Inferior parietal cortex (tissue), 1 donor: Measurements from ENCODE around the gene CASD1.

Source experiments
- DNase-seq: peaks from one replicate; pipeline ENCODE4 v3.0.0-alpha.2; 2016; ENCODE audit errors: extremely low spot score

Gene CASD1

DNA sequence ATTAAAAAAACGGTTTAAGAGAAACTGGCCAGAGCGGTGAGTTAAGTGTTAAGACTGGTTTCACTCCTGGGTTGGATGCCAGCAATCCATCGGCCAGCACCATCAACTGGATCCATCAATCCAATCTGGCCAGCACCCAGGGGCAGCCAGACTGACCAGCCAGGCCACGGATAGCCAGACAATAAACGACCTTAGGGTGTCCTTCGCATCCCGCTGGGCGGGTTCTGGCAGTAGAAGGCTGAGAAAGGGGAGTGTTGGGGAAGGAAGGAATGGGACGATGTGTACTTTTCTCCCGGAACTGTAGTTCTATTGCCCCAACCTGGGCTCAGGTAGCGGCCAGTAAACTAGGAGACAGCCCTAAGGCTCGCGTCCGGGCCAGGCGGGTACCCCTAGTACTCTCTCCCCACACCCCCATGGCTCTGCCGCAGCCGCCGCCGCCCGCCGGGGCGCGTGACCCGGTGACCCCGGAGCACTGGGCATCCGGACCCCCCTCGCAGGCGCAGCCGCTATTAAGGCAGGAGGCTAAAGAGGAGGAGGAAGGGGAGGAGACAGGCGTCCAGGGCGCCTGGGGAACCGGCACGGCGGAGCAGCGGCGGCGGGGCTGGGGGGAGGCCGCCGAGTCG is at the start of gene CASD1:
Gene CASD1 (plus strand): TSS at position 546 of the 623 bp plus-strand sequence. CDS start 276 bp downstream, outside the sequence.
- DNase-seq = peak; percentile 49

DNA sequence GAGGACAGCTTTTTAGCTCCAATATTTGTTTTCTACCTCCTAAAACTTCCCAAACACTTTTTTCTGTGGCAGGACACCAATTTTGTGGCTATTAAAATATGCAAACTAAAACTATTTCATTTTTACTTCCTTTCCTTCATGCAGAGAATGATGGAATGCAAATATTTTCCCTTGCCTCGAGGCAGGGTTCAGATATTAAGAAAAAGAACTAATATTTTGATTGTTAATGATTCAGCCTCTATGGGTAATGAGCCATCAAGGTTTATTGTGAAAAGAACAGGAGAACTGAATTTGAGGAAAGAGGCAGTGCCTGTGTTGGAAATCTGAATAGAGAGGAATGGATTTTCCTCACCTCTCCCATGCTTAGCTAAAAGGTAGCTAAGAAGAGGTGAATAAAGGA is 43.1 kb upstream of the CASD1 start:
- DNase-seq = no peak

DNA sequence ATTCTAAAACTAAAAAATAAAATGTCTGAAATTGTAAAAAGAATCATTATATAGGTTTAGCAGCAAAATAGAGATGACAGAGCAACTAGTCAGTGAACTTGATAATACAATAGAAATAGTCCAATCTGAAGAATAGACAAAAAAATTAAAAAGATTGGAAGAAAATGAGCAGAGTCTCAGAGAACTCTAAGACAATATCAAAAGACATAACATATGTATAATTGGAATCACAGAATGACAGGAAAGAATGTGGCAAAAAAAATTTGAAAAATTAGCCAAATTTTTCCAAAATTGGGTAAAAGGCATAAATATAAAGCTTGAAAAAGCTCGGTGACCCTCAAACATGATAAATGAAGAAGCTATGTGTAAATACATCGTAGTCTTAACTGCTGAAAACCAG is 38.0 kb upstream of the CASD1 start:
- DNase-seq = no peak

DNA sequence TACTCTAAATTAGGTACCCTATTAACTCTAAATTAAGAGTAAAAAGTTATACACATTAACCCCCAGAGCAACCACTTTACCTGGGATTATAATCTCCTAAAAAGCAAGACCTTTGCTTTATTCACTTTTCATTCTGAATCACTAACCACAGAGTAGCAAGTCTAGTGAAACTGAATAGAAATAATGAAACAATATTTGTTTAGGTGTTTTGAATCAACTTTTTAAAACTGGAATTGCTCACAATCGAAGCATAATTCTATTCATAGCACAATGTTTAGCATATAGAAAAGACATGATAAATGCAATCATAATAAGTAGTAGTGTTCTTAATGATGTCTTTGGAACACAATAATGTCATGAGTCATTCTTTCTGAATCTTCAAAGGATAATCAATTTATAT is 37.0 kb upstream of the CASD1 start:
- no peak for DNase-seq

DNA sequence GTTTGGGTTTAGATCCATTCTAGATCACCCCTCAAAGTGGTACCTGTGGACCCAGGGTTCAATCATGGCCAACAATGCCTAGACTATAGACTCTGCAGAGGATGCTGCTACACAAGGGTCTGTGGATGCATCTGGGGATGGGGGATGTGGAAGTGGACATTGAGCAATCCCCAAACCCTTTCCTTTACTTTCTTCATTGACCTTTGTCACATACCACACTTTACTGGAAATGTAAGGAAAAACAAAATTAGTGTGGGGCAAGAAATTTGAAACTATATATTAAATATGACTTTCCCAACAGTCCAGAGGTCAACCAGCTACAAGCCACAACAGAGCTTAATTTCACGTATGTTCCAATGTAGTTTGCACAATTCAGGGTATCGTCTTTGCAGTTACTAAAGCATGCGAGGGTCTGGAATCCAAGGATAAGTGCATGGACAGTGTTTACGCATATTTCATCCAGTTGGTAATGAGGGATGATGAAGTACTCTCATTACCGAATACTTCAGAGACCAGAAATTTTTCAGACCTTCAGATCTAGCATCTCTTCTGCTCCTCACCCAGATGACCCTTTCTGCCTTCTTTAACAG is 33.3 kb upstream of the CASD1 start:
- no peak for DNase-seq

DNA sequence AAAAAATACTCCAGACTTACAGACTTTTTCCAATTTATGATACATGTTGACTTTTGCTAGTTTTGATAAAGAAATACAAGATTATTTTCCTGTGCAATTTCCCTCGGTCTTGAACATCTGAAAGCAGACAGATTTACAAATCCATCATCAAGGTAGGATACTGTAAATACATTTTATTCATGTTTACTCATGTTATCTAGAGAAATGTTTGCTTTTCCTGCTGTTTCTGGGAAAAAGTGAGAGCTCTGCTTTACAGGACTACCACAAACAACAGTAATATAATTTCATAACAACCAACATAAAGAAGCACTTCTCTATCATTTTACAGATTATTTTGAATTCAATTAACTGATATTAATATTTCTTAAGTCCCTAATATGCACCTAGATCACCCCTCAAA is 31.7 kb upstream of the CASD1 start:
- no peak for DNase-seq

DNA sequence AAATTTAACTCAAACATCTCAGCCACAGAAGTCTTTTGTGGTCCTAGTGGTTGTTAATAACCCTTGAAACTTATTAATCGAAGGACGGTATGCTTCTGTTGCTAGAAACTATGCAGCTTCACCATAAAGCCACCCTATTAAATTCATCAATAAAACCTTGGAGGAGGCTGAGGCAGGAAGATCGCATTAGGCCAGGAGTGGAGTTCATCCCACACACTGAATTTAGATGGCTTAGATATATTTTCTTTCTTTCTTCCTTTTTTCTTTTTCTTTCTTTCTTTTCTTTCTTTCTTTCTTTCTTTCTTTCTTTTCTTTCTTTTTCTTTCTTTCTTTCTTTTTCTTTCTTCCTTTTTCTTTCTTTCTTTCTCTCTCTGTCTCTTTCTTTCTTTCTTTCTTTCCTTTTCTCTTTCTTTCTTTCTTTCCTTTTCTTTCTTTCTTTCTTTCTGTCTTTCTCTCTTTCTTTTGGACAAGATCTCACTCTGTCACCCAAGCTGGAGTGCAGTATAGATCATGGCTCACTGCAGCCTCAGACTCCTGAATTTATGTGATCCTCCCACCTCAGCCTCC is 30.9 kb upstream of the CASD1 start:
- no peak for DNase-seq

DNA sequence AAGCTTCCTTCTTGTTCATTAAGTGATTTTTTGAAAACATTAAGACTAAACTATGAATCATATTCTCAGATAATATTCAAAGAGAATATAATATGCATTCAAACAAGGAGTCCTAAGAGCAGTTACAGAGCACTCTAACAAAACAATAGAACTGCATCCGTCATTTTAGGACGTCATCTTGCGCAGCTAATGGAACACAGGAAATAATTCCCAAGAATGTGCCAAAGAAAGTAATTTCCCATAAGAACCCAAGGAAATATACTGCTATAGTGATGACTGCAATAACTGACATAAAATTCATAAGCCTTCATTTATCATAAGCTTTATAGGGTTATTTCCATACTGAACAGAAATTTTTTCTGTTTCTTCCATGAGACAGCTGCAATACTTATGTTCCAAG is 28.3 kb upstream of the CASD1 start:
- no peak for DNase-seq

DNA sequence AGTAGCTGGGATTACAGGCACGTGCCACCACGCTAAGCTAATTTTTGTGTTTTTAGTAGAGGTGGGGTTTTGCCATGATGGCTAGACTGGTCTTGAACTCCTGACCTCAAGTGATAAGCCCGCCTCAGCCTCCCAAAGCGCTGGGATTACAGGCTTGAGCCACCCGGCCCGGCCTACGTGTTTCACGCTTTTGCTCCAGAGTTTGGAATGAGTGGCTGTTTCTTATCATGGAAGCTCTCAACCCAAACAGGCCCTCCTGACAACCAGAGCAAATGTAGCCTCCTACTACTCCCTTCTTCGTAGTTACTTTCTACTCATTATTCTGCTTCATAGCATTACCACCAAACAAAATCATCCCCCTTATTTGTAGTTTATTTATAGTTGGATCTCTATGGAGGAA is 26.8 kb upstream of the CASD1 start:
- no peak for DNase-seq

DNA sequence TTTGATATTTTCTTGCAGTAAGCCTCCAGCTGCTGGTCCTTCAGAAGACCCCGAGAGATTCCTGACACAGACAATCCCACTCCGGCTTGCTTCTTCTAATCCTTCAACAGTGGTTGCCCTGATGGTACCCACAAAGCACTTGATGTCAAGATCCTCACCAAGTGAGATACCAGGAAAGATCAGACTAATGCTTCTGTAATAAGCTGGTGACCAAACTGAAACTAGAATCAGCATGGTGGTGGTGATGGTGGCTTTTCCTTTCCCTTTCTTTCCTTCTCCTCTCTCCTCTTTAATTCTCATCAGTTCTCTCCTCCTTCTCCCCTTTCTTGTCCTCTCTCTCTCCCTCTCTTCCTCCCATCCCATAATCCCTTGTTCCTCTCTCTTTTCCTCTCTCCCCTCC is 25.8 kb upstream of the CASD1 start:
- no peak for DNase-seq

DNA sequence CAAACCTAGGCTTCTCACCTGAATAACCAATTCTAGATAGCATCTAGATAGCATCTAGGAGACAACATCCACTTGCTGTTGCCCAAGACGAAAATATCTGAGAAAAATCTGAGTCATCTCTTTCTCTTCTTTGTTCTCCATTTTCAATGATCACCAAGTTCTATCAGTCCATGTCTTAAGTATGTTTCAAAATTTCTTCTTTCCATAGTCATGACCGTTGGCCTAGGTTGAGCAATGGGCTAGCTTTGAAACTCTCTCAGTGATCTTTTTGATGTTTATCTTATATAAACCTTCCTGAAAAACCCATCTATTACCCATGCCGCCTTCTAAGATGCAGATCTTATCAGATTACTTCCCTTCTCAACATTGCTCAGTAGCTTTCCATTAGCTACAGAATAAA is 23.4 kb upstream of the CASD1 start:
- no peak for DNase-seq

DNA sequence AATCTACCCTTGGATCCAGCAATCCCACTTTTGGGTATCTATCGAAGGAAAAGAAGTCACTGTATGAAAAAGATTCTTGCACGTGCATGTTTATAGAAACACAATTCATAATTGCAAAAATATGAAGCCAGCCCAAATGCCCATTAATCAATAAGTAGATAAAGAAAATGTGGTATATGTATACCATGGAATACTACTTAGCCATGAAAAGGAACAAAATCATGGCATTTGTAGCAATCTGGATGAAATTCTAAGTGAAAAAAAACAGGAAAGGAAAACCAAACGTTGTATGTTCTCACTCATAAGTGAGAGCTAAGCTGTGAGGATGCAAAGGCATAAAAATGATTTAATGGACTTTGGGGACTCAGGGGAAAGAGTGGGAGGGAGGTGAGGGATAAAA is 18.2 kb upstream of the CASD1 start:
- DNase-seq = no peak

DNA sequence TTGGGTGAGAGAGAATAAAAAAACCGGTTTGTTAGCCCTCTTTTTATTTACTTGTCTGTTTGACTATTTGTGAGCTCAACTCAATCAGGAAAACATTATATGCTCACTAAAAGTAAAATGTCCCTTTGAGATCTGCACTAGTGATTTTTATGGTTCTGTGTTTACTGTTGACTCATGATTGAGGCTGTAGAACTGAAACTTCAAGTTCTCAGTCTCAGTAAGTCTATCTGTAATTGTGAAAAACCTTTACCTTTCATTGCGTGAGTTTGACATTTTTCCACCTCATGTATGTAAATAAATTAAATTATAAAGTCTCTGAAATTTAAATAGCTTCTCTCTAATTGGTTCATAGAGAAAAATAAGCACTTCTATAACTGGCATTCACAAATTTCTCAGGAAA is 17.0 kb upstream of the CASD1 start:
- no peak for DNase-seq

DNA sequence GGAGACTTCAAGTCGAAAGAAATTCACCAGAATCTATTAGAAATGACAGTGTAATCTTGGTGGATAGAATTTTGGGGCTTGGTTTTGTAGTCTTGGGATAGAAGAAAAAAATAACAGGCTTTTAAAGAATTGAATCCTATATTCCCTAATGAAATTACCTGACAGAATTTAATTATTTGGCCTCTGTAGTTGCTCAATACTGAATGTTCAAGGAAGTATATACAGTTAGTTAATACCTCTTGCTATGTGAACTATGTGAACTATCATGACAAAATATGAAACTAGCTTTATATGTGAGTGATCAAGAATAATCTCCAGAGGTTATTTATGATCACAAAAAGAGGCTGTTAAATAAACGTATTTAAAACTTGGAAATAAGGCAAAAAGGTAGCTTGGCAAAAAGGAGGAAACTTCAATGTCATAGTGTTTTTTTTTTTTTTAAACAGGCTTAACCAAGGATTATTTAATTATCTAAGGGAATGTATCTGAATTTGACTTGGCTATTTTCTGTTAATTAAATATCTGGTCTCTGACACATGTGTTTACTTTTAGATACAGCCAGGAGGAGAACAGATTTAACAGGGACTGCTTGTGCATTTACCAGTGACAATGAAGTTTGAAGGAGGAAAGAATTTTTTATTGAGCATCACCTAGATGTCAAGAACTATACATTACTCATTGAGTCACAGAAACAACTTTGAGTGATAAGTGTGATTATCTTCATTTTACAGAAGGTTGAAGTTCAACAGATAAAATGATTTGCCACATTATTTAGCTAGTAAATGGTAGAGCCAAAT is 11.5 kb upstream of the CASD1 start:
- DNase-seq = no peak

DNA sequence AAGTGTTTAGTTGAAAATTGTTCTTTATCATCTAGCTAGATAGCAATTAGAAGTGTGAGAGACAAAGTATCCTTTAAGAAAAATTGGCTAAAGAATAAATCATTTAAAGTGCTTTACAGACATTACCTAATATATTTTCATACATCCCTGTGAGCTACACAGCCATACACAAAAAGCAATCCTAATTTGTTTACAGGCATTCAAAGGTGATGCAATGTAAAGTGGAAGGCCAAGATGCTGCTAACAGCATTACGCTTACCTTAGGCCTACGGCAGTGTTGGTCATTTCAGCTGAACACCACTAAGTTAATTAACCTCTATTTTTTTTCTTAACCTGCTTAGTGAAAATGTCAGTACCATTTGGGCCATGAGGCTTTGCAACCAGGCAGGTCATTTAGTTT is 10.7 kb upstream of the CASD1 start:
- no peak for DNase-seq

DNA sequence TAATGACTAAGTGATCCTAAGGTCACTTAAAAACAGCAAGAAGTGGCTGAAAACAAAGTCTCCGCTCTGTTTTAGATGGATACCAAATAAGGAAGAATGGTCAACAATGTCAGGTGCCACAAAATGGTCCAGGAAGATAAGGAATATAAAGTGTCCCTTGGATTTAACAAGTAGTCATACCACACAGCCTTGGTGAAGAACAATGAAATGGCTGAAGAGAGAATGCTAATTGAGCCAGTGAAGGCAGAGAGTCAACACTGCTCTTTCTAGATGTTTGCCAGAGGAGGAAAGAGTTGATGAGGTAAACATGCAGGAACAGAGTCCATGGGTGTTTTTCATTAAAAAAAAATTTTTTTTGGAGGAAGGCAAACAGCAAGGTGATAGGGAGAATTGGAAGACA is 2.1 kb upstream of the CASD1 start:
- DNase-seq = no peak

DNA sequence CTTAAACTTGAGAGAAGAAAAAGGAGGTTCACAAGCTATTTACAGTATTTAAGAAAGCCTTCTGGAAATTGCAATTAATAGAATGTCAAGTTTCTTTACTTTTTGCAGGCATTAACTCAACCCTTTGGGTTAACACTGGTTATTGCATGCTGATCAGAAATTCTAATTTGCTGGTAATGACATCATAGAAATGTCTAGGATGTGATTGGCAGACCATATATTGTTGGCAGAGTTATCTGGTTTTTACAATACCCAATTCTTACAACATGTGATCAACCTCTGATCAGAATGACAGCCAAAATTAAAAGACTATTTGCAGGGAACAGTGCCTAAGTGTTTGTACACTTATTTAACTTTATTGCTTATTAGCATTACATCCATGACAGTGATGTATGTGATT is 1.6 kb upstream of the CASD1 start:
- DNase-seq = no peak

DNA sequence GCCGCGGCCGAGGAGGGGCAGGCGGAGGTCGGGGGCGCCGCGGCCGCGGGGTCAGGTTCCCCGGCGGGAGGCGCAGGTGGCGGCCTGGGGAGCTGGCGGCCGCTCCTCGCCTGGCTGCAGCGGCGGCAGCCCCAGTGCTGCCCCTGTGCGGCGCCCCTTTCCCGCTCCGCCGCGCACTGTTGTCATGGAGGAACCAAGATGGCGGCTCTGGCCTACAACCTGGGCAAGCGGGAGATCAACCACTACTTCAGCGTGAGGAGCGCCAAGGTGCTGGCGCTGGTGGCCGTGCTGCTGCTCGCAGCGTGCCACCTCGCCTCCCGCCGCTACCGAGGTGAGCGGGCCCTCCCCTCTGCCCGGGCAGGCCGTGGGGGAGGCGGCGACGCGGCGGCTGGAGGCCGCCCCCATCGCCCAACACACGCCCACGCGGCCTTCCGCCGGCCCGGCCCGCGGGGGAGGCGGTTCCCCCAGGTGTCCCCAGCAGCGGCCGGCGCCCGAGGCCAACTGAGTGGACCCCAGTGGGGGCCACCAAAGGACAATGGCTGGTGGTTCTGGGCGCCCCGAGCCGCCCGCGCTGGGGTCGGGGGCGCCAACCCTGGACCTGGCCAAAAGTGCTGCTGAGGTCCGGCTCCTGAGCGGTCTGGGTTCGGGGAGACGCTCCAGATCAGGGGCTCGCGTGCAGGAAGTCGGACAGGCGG is 425 bp downstream of the CASD1 start:
- peak; percentile 71 for DNase-seq

DNA sequence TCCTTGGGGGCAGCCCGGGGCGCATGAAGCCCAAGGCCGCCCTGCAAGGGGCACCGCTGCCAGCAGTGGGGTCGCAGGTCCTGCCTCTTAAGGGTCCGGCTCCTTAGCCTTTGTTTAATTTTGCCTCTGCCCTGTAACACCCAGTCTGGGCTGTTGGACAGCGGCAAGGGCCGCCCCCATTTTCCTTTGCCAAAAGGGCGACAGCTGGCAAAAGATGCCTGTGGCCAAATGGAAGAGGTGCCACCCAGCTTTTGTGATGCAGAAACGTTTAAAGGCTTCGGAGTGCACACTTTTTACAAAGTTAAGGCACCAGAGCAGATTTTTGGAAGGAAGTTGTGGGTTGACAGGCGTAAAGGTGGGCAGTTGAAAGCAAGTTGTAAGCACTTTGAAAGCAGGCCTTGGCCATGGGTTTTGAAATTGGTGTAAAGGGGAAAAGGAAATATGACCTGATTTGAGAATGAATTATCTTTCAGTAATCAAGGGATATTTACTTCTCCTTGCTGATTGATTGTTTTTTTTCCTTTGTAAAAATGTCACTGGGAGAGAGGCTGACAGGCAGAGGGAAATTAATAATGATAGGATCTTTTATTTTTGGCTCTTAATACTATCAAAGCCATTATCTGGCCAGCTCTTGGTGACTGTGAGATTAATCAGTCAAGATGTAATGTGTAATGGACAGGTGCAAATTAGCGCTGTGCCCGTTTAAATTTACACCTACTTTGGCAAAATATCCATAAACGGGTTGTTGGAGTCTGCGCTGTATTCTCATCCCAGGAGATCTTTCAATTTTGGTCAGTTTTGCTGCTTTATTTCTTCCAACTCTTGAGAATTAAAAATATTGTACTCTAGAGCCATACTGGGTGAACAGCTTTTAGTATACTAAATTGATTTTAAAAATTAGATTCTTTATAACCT is 1.2 kb downstream of the CASD1 start:
- peak; percentile 52 for DNase-seq

DNA sequence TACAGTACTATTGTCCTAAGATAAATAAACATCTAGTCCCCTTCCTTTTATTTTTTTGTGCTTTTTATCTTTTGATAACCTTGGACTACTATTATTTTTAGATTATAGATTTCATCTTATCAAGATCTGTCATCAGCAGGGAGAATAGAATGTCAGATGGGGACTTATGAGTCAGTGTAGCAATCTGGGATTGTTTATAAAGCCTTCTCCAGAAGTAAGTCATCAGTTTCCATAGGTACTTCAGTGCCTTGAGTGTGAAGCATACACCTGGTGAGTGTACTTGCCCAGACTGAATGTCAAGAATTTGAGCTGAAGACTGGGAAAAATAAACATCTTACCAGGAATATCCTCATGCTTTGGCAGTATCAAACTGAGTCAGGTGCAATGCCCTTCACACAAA is 2.1 kb downstream of the CASD1 start:
- DNase-seq = no peak
